GM12891 (cell line): ENCODE results near the gene ANKRD36B.
"Not testable (repeated sequence)": the region's sequence is repeated elsewhere in the genome, so short reads cannot be mapped to it uniquely, and the experiment has no call there.

ENCODE experiments used
- PAX5 ChIP-seq: IDR thresholded peaks from 2 replicates; pipeline ENCODE4 v1.6.1; 2011; ENCODE audit warnings: low read length, moderate library complexity, mild to moderate bottlenecking; ENCODE audit not compliant: insufficient read depth, severe bottlenecking
- POLR2A ChIP-seq: IDR thresholded peaks from 2 replicates; pipeline ENCODE4 v1.6.1; 2011; ENCODE audit warnings: low read depth, low read length, control low read depth
- POLR2AphosphoS5 ChIP-seq: IDR thresholded peaks from 2 replicates; pipeline ENCODE4 v1.6.1; 2011; ENCODE audit warnings: low read depth, low read length, control low read depth
- POU2F2 ChIP-seq: IDR thresholded peaks from 2 replicates; pipeline ENCODE4 v1.6.1; 2011; ENCODE audit warnings: low read depth, mild to moderate bottlenecking, control low read depth, low read length, moderate library complexity
- SPI1 ChIP-seq: IDR thresholded peaks from 2 replicates; pipeline ENCODE4 v1.6.1; 2011; ENCODE audit warnings: low read depth, low read length, control low read depth
- TAF1 ChIP-seq: IDR thresholded peaks from 2 replicates; pipeline ENCODE4 v1.6.1; 2011; ENCODE audit warnings: low read depth, low read length, control low read depth

GRCh38 chr2:97490141-97490540 lies 99.5 kb downstream of the ANKRD36B start:
- not testable (repeated sequence) for TF ChIP-seq POLR2AphosphoS5, POLR2A, TAF1, SPI1, PAX5, POU2F2
